Measurements from ENCODE around the gene EPHA4.

Gene EPHA4

DNA sequence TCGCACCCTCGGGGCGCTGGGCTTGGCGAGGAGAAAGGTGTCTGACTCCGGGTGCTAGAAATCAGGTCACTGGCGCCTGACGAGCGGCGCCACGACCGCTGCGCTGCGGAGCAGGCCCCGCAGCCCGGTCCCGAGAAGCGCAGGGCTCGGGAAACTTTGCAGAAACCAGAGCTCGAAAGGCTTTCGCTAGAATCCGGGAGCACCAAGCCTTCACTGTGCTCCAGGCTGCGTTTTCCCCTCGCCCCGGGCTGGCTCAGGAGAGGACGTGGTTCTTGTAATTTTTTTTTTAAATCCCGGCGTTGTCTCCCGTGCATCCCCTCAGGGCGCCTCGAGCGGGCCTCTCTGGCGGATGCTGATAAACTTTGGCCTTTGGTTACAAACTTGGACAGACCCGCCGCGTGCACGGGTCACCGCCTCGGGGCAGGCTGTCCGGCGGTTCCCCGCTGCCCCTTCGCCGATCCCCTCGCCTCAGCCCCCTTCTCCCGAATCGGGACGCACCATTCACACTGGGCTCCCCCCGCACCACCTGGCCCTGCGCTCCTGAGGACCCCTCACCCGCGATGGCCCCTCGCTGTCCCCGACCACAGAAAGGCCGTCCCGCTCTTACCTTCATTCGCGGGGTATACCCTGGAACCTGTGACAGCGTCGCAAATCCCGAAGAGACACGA, 419 bp downstream of the EPHA4 start:
- no peak for DNase-seq (ENCODE audit: low read depth in 2 of 3, low spot score in 2 of 3)

DNA sequence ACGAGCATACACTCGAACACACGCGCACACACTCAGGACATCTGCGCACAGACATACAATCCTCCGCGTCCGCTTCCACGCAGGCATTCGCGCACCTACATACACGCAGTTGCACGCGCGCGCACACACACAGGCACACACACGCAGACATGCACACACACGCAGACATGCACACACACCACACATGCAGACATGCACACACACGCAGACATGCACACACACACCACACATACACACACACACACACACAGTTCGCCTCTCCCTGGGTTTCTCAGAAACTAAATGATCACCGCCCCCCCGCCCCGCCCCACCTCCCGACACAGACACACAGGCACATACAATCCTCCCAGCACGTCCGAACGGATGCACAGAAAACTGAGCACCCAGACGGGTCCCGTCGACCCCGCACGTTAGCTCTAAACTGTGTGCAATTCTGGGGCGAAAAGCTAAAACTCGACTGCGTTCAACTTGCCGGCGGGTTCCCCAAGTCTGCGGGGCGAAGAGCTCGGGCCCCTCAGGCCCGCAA, 1.0 kb downstream of the EPHA4 start:
- DNase-seq (ENCODE audit: low read depth in 2 of 3, low spot score in 2 of 3): no peak

DNA sequence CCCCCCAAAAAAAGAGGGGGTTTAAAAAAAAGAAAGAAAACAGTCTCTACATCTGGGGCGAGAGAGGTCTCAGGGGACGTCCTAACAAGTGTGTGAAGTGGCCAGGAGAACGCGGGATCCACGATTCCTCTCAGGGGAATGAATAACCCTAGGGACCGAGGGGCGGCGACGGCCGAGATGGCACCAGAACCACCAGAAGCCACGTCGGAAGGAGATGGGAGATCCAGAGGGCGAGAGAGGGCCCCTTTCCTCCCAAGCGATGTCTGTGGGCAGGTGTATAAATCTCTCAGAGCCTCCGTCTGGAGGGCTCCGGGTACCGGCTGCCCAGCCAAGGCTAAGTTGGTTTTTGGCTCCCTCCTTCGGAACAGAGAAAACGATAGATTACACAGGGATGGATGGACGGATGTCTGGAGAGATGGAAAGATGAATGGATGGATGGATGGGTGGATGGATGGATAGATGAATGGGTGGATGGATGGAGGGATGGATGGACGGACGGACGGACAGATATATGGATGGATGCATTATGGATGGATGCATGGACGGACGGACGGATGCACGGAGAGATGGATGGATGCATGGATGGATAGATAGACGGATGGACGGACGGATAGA, 1.7 kb downstream of the EPHA4 start:
- no peak for DNase-seq (ENCODE audit: low read depth in 2 of 3, low spot score in 2 of 3)

DNA sequence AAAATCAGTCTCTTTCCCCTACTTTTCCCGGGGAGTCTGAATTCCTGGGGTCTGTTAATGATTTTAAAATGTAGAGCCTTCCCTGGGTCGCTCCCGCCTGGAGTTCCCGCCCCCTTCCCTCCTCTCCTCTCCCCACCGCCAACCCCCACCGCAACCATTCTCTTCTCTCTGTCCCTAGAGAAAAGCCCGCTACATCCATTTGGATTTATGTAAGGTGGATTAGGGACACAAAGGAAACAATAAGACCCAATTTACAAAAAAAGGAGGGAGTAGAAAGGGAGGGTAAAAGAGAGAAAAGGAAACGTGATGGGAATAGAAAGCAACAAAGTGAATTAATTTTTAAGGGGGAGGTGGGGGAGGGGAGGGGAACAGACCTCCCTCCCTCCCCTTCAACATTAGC, 2.2 kb downstream of the EPHA4 start:
- no peak for DNase-seq (ENCODE audit: low read depth in 2 of 3, low spot score in 2 of 3)

DNA sequence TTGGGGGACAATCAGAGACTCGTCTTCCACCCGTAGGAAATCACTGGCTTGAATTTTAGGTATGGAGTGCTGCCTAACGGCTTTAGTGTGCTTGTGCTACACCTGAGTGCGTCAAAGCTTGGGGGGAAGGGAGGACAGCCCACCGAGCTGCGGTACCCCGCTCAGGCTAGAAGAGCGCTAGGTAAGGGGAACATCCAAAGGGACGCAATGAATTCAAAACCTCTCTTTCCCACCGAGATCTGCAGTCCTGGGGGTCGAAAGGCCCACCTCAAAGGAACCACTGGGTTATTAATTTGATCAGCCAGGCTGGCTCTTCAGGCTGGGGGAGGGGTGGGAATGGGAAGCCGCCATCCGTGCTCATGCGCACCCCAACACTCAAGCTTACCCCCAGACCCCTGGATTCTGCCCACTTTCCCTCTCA, 2.7 kb downstream of the EPHA4 start:
- DNase-seq (ENCODE audit: low read depth in 2 of 3, low spot score in 2 of 3): no peak

DNA sequence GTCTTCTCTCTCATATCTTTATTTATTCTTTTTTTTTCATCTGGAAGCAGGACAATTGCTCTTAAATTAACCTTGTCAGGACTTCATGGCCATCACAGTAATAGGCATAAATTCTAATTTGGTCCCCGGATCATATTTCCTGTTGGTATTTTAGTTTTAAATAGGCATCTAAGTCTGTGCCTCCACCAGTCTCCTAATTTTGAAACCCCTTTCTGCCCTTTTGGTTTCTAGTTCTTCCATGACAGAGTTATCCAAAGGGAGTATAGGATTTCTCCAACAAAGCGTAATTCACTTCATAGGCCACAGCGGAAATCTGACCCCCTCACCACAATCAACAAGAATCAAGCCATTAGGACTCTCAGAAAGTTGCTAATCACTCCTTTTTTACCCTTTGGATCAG, 3.8 kb downstream of the EPHA4 start:
- no peak for DNase-seq (ENCODE audit: low read depth in 2 of 3, low spot score in 2 of 3)

DNA sequence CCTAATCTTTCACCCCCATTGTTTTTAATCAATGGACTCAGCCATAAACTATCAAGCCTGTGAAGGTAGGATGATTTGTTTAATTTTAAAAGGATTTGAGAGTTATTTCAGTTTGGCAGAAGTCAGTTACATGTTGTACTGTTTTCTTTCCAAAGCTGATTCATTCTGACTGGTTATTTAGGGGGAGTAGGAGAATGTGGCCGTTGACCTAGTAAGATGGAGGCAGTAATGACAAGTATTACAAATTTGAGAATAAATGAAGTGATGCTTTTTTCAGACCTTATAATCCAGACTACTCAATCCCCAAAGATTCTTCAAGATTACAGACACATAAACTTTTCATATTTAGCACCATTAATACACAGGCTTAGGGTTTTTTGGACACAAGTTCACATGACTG, 4.3 kb downstream of the EPHA4 start:
- DNase-seq (ENCODE audit: low read depth in 2 of 3, low spot score in 2 of 3): no peak

DNA sequence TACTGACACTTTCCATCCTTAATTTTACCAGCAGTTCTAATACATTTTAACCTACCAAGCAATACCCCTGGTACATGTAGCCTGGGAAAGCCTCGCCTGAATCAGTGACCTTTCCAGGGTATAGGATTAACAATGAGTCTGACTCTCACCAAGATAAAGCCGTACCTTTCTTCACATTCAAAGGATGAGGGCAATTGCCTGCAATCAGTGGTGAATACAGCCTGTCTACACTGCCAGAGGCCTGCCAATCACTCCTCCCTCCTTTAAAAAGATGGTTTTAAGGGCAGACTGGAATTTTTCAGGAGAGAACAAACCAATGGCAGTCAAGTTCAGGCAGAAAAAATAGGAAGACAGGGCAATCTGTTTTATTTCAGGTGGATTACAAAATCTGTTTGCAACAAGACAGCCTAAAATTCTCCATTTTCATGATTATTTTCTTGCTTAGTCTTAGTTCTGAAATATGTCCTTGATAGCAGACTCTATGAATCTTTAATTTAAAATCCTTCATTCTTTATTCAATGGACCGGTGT, 4.8 kb downstream of the EPHA4 start:
- no peak for DNase-seq (ENCODE audit: low read depth in 2 of 3, low spot score in 2 of 3)

DNA sequence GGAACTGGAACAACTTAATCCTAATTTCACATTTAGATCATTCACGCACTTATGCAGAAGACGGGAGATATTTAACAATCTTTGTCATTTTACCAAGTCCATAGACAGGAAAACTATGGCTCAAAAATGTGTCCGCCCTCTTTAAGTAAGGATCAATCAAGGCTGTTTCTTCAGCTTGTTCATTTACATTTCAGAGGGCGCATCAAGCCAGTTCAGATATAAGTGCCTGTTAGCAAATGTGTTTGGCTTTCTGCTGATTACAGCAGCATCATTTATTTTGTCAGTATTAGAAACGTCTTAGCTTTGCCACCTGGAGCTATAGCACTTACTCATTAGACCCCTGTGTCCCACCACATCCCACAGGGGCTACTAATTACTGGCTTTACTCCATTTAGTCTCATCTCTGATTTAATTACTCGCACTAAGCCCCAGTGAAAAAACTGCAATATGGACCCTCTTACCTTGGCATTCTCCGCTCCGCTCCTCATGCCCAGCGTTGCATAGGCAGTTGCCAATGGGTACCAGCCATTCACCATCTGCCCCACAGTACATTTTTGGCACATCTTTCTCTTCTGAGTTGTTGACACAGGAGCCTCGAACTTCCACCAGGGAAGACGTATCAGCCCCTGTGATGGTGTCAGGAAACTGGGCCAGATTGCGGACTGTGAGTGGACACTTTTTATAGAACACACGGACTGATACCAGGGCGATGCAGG, 8.7 kb downstream of the EPHA4 start:
- no peak for DNase-seq (ENCODE audit: low read depth in 2 of 3, low spot score in 2 of 3)

DNA sequence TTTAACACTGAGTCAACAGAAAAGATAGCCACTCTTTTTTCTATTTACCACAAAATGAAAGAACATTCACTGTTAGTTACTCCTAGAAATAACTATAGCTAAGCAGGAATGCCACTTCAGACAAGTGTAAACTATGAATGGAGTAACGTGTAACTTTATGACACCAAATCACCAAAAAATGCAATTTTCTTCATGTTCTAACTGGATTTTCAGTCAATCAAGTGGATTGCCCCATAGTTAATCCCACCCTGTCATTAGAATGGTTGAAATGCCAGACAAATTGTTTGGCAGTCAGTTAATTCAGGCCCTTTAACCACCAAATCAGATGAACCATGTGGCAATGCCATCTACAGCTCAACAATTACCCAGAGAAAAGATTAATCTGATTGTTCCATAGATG, 9.9 kb downstream of the EPHA4 start:
- no peak for DNase-seq (ENCODE audit: low read depth in 2 of 3, low spot score in 2 of 3)

DNA sequence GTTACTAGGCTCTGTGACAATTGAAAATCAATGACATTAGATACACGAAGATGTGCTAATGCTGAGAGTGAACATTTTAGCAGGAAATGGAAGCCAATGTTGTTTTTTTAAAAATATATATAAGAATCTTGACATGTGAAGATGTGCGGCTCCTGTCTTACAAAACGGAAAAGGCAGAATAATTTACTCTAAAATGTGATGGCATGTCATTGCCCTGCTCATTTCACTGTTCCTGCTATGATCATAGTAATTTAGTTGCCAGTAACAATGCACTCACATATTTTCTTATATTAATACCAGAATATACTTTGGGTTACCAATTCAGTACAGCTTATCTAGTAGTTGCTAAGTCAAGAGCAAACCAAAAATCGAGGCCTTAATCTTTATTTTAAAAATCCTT, 10.3 kb downstream of the EPHA4 start:
- DNase-seq (ENCODE audit: low read depth in 2 of 3, low spot score in 2 of 3): no peak

DNA sequence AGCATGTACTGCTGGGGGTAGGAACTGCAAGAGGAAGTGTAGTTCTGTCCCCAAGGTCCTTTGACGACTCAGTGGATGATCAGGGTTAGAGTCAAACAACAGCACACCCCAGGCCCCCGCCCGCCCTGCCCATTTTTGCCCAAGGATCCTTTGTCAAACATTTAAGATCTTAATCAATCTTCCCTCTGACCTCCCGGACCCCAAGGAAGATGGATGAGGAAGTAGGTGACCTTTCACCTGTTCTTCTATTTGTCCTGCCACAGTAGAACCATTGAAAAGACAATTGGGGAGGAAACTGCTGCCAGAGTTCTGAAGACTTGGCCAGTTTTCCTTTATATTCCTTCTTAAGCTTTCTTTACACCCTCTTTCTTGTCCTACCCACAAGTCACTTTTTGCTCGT, 12.1 kb downstream of the EPHA4 start:
- DNase-seq (ENCODE audit: low read depth in 2 of 3, low spot score in 2 of 3): no peak

DNA sequence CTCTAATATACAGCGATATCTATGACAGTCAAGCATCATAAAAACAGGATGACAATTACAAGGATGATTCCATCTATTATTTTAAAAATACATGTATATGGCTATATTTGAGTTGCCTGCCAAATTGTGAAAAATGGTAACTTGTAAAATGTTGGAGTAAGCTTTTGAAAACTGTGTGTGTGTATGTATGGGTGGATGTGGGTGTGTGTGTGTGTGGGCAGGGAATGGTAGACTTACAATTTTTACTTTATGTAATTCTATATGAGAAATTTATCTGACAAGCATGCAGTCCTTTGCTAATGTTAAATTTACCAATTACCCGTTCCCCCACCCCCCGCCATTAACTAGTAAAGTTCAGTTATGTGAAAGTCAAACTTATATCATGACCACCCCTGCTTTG, 14.0 kb downstream of the EPHA4 start:
- no peak for DNase-seq (ENCODE audit: low read depth in 2 of 3, low spot score in 2 of 3)

DNA sequence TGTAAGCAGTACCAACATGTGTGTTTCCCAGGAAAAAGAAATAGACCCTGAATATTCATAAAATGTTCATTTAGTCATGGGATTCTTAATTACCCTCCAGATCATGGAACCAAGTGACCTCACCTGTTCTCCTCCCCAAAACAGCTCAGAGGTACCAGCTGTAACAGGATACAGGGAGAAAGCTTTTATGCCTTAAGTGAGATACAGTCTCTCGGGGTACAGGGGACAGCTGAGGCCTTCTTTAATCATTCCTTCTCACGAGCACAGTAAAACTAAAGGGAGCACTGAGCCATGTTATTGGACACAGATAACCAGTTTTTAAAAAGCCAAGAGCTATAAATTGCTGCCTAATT, 16.6 kb downstream of the EPHA4 start:
- DNase-seq (ENCODE audit: low read depth in 2 of 3, low spot score in 2 of 3): no peak

DNA sequence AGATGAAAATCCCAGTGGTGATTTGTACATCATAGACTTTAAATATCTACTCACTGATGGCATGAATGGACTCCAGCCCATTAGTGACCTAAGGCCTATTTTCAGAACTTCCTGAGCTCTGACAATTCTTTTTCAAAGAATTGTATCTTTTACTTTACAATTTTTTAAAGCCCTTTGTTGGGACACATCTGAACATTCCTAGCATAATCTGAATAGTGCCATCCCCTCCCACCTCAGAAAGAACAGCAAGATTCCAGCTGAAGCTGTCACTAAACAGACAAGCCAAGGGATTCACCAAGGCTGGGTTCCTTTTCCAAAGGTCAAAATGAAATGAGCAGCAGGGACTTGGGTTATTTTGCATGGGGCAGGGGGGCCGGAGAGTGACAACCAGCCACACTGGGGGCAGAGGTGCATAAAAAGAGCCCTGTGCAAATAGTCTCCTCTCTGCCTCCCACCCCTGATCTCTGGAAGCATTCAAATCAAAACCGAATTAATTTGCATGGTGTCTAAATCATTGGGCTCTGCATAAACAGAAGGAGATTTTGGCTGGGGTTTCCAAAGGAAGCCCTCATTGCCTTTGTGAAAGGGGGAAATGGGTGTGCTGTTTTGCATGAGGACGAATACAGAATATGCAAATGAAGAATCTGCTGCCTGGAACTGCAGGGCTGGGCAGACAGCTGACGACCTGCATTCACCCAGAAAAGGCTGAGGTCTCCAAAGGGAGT, 17.2 kb downstream of the EPHA4 start:
- DNase-seq (ENCODE audit: low read depth in 2 of 3, low spot score in 2 of 3): no peak

DNA sequence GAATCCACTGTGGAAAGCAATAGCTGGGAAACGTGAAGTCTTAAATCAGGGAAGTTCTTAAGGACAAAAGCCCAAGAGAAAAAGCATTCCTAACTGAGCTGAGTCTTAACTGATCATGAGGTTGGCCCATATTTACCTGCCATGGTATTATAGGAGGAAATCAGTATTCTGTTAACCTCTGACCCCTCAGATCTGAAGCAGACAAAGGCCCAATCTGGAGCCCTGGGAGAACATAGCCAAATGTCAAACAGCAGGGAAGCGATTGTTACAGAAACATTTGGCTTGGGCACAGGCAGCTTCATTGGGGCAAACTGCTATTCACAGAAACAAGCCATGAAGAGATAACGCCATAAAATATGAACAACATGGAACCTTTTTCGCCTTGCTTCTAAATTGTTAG, 18.8 kb downstream of the EPHA4 start:
- DNase-seq (ENCODE audit: low read depth in 2 of 3, low spot score in 2 of 3): no peak

DNA sequence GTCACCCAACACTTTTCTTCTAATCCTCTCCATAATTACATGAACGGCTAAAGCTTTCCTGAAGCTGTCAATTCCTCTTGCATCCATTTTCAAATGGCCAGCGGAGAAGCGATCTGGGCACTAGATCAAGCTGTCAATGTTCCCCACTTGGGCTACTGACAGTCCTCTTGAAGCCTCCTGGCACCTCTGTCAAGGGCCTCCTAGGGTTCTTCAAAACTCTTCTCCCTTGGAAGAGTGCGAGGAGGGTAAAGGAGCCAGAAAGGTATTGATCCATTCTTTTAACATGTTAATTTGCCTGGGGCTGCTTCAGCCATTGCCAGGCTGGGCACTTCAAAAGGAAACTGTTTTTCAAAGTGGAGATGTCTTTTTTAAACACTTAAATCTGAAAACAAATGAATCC, 19.8 kb downstream of the EPHA4 start:
- DNase-seq (ENCODE audit: low read depth in 2 of 3, low spot score in 2 of 3): no peak

DNA sequence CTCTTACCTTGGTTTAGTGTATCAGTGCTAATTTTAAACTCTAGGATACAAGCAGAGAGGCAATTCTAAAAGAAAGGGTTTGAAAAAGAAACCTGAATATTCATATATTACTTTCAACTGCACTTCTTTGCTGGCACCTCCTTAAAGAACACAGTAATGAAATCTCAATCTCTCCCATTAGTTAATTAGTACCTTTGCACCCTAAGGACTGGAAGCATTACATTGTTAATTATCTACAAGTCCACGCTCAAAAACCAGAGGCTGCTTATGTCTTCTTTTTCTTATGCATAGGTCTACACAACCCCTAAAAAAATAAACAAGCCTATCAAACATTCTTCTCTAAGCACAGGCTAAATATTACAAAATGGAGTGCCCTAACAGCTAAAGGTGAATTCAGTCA, 20.2 kb downstream of the EPHA4 start:
- DNase-seq (ENCODE audit: low read depth in 2 of 3, low spot score in 2 of 3): no peak

DNA sequence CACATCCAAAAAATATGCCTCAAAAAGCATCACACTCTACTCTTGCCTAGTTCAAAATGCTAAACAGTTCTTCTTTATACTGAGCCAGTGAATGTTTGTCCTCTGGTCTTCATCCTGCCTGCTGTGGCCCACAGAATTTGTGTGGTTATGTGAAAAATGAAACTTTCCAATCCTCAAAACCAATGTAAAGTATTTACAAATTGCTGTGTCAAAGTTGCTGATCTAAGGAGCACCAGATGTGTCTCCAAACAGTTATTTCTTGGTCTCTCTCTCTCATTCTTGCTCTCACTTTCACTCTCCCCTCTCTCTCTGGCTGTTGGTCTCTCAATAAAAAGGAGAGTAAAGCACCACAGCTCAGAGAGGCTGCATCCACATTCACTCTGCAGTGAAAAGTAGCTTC, 23.0 kb downstream of the EPHA4 start:
- no peak for DNase-seq (ENCODE audit: low read depth in 2 of 3, low spot score in 2 of 3)

DNA sequence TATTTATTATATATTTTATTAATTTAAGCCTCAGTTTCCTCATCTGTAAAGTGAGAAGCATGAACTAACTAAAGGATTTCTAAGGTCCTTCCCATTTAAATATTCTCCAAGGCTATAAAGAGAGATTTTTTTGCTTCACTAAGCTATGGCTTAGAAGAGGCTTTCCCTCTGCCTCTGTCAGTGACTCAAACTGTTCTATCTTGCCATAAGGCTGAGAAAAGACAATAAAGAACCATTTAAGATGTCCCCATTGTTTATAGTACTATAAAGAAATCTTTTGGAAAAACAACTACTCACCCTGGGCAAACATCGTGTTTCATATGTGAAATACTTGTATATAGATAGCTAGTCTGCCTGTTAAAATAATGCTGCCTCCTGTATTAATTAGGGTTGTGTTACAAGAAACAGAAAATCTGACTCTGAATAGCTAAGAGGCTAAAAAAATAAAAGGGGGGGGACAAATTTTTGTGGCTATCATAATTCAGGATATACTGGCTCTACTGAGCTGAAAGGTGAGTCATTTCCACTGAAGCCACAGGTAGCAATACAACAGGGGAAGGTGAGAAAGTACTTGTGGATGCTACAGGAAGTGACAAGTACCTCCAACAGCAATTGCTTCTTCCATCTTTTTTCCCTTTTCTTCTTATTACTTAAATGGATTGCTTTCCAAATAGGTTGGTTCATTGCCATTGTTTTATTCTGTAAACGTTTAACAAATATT, 25.4 kb downstream of the EPHA4 start:
- DNase-seq (ENCODE audit: low read depth in 2 of 3, low spot score in 2 of 3): no peak

DNA sequence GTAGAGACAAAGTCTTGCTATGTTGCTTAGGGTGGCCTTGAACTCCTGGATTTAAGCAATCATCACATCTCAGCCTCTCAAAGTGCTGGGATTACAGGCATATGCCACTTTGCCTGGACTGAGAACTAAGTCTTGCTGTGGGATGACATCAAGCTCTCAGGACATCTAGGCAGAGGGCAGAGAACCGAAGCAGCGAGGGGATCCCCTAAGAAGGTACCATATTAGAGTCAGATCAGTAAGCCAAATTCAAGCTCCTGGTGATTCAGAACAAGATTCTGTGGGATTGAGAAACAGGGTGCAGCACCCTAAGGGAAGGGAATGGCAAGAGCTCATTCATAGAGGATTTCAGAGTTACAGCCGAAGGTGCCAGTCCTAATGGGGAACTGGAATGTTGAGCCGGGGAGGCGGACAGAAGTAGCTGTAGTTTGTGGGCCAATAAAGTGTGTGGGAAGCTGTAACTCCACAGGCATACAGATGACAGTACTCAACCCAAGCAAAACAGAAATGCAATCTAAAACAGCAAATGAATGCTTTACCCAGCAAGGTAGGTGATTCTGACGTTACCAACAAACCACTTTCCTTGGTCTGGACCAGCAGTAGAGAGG, 30.9 kb downstream of the EPHA4 start:
- DNase-seq (ENCODE audit: low read depth in 2 of 3, low spot score in 2 of 3): no peak
